Kidney tubule cell (primary cell): Measurements from ENCODE around the gene PPP1R1B.
A peak's percentile ranks its signal among the peaks of the same experiment; 100 is the strongest.

ENCODE experiments used
- DNase-seq: peaks from one replicate; pipeline ENCODE4 v3.0.0-alpha.2; 2018; ENCODE audit warnings: low spot score

PPP1R1B gene

DNA sequence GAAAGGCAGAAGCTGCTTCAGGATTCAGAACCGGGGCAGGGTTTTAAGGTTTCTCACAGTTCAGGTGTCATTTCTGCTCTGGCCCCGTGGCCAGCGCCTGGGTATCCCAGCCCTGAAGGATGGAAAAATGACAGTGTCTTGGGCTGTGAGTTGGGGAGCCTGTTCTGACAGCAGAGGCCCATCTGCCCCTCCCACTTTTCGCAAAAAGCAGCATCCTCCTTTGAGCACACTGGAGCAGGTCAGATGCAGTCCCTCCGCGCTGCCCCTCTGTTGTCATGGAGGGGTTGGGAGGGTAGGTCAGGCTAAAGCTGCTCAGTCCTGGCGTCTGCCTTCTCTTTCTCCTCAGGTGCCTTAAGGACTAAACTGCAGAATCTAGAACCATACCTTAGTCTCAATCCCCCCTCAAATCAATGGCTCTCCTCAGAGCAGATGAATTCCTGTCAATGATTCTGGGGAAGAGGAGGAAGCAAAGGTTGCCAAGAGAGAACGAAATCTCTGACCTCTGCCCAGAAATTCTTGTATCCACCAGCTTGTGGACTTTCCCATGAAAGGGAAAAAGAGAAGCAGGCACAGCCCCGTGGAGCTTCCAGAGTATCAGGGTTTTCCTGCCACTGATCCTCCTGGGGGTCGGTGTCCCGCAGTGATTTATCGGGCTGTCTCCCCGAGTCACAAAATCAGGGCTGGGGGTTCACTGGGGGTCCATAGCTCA, 26.3 kb upstream of the PPP1R1B start:
- DNase-seq, result no peak

DNA sequence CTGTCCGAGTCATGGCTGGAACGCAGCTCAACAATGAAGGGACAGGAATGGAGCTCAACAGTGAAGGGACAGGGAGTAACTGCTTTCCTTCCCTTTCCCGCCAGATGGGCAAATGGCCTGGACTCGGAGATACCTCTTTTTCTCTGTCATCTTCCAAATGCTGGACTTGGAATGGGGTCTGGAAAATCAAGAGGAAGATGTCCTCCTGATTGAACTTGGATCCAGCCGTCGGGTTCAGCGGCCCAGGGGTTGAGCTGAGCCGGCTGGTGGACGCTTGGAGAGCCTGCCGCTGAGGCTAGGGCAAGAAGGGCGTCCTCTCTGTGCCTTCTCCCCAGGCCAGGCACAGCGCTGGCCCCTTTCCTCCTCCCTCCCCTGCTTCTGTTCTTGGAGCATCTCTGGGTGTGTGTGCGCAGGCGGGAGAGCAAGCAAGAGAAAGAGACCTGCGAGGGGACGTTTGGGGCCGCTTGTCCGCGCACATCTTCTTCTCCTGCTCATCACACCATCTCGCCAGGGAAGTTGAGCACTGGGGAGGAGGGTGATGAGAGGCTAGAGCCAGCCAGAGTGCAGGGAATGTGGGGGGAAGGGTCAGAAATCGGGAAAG, 25.7 kb upstream of the PPP1R1B start:
- DNase-seq, result no peak

DNA sequence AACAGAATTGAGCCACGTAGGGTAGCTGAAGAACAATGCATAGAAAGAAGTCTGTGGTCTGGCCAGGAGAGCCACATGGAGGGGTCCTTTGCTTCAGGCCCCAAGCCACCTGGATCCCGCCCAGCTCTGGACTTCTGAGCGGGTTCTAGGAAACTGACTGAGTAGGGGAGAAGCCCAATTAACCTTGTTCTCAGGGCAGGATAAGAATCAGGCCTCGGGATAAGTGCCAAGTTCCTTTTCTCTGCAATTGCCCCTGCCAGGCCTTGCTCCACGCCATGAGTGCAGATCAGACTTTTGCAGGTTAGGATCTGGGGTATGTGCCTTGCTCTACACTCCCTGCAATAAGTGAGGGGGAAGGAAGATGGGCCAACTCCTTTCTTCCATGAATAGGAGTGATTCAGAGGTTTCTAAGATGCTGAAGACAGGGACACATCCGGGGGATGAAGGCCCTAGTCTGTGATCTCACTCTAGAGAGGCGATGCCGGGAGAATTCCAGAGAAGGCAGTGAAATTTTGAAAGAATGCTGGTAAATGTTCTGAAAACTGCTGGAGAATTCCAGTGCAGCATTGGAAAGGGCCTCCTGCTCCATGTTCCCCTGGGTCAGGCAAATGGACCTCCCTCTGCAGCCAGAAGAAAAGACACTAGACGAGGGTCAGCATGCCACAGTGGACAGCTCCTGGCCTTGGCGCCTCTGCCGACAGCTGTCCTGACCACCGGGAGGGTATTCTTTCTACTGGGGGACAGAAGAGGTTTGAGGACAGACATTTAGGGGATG, 24.8 kb upstream of the PPP1R1B start:
- no peak for DNase-seq

DNA sequence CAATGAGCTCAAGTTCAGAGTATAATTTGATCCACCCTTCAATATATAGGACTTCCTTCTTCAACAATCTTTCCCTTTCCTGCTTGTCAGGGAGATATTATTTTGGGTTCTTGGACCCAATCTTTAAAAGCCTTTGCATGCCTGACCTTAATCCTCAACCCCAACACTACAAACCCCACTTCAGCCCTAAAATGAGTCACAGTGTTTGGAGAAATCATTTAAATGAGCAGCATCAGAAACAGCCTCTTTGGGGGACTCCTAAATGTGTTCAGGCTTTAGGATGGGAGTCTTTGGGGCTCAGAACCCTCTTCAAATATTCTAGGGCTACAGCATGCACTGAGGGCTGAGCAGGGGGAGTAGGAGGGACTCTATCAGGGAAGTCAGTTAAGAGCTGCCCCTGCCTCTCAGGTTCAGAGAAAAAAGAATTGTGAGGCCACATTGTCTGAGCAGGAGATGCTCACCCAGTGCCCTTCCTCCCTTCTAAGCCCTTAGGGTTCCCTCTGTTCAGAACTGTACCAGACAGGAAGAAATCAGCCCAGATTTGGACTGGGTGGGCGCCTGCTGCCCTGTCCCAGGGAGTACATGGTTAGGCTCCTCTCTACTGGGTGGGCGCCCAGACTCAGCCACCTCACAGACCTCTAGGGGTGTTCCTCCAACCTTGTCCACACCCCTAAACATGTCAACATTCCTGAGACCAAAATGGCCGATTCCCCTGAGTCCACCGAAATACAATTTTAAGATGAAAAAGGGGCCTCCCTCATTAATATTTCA, 24.0 kb upstream of the PPP1R1B start:
- DNase-seq, result no peak

DNA sequence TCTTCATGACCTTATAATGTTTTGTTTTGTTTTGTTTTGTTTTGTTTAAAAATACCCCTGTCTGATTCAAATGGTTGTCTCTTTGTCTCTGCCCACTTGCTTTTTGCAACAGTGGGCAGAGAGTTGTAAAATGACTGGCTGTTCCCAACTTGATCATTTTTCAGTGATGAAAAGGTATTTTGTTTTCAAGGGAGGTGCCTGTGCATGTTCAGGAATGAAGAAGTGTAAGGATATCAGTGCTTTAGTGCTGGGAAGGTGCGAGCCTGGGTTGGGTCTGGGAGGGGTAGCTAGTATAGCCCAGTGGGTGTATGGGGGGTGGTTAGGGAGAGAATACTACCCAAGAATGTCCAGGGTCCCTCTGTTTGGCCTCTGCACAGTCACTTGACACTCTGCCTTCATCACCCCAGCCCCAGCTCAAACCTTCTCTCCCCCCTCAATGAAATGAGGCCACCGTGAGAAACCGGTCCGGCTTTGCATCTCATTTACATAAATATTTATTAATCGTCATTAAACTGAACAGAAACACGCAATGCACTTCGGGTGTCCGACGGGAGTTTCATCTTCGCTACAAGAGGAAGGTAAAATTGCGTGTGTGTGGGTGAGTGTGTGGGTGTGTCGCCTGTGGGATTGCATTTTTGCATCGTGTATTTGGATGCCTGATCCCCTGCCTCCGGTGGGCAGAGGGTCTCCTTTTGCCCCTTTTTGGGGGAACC, 23.3 kb upstream of the PPP1R1B start:
- no peak for DNase-seq

DNA sequence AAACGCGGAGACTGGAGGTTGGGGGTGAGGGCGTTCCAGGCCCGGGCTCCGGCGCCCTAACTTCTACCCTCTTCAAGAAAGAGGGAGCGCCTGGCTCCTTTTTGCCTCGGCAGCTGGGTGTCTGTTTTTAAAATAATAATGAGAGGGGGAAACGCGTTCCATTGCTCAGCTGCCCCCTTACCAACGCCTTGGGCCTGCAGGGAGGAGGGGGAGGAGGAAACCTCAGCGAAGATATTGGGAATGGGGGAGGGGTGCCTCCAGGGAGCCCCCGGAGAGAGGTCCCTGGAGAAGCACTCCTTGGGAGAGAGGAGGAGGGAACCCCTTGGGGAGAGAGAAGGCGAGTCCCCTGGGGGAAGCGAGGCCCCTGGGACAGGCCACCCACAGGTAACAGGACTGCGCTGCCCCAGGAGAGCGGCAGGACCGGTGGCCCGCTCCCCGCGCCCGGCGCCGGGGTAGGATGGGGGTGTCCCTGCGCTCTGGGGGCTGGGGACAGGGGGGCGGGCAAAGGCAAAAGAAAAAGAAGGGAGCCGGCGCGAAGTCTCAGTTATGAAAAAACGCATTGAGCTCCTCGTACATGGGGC, 21.8 kb upstream of the PPP1R1B start:
- no peak for DNase-seq

DNA sequence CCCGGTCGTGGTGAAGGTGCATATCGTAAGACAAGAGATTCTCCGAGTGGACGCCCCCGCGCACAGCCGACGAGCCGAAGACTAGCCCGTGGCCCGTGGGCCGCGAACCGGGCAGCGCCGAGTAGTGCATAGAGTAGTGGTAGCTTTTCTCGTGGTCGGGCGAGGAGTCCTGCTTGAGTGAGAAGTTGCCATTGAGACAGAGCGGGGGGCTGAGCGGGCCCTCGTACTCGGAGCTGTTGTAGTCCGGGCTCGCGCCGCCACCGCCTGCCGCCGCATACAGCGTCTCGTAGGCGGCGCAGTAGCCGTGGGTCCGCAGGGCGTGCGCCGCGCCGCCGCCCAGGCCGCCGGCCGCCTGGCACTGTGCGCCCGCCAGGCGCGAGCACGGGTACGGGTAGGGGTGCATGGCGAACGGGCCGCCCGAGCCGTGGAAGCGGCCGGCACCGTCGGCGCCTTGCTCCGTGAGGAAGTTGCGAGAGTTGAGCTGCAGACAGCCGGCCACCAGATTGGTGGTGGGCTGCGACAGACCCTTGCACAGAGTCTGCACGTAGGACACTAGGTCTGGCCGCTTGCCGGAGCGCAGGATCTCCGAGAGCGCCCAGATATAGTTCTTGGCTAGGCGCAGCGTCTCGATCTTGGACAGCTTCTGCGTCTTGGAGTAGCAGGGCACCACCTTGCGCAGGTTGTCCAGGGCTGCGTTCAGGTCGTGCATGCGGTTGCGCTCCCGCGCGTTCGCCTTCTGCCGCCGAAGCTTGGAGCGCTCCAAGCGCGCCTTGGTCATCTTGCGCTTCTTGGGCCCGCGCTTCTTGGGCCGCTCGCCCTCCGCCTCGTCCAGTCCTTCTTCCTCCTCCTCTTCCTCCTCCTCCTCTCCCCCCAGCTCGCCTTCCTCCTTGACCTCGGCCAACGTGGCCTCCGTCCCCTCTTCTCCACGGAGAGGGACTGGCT, 21.0 kb upstream of the PPP1R1B start:
- DNase-seq, result peak; percentile 16

DNA sequence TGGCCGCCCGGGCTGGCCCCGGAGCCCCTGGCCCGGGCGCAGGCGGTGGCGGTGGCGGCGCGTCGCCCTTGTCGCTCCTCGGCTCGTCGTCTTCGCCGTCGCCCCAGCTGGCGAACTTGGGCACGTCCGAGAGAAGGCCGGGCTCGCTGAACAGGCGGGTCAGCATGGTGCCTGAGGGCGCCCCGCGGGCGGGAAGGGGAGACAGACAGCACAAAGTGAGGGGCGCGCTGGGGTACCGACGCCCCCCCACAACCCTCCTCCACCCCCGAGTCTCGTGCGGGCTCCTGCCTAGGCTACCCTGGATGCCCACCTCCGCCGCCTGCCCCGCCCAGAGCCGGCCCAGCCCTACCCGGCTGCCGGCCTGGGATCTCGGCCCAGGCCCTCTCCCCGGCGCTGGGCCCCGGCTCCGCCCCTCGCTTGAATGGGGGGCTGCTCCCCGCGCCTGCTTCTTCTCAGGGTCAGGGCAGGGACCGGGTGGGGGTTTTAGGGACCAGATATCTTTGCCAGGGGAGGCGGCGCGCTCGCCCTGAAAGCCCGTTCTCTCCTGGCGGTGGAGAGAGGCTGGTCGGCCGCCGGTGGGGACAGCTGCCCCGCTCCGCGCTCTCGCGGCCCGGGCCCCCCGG, 20.2 kb upstream of the PPP1R1B start:
- no peak for DNase-seq

DNA sequence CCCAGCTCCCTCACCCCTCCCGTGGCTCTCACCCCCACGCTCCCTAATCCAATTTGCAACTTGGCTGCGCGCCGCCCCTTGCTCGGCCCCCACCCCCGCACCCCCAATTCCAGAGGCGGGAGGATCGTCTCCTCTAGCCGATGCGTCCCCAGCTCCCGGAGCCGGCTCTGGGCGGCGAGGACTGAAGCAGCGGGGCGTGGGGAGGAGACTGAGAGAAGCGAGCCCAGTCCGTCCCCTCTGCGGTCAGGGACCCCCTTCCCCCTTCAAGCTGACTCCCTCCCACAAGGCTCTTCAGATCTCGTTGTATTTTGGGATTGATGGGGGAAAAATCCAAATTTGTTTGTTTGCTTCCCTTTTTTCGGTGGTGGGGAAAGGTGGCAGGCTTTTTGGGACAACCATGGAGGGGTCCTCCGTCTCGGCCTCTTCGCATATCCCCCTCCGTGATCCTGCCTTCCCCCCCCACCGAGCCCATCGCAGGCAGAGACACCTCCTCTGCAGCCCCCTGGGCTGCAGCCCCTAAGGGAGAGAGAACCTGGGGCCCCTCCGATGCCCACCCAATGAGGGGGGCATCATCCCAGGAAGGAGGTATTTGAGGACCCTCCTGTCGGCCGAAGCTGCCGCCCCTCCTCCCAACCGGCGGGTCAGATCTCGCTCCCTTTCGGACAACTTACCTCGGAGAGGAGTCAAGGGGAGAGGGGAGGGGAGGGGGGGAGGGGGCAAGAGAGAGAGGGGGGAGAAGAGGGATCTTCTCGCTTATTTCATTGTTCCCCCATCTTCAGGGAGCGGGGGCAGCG, 19.5 kb upstream of the PPP1R1B start:
- DNase-seq, result no peak

DNA sequence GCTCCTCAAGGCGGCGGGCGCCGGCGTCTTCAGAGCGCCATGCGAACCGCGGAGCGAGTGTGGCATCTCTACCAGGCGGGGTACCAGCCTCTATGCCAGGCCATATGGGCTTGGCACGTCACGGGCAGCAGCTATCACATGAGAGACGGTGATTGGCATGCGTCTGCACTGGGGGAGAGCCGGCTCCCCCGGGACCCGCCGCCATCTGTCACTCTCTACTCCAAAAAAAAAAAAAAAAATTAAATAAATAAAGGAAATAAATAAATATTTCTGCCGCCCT, 19.0 kb upstream of the PPP1R1B start, which contains the start of gene NEUROD2:
NEUROD2 (minus strand) TSS at position 70 of the 280 bp plus-strand sequence. CDS start 1,321 bp downstream, outside the sequence.
- DNase-seq, result no peak

DNA sequence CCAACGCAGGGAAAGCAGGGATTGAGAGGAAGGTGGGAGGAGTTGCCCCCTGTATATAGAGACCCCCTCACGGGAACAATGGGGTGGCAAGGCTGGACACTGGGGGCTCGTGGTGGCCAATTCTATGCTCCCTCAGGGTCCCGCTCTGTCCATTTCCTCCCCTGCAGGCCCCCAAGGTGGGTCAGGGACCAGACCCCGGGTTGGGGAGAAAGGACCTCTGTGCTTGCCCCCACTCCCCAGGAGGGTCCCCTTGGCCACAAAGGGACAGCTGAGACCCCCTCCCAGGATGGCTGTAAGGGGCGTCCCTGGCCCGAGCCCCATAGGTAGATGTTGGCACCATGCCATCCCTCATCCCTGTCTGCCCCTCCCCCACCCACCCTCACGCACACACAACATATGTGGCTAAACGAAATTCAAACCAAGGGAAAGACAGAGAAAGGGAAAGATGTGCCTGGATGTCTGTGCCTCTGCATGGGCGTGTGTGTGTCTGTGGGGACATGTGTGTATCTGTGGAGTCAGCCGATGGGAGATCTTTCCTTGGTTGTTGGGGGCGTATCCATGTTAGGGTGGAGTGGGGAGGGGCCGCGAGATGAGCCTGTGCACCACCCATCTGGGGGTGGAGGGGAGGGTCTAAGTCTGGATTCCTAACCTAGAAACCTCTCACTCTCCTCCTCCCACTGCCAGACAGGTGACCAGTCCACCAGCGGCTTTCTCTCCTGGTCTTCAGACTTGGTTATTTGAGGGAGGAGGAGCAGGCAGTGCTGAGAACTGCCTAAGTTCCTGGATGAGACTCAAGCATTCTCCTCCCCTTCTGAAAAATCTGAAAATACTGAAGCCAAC, 18.4 kb upstream of the PPP1R1B start:
- no peak for DNase-seq

DNA sequence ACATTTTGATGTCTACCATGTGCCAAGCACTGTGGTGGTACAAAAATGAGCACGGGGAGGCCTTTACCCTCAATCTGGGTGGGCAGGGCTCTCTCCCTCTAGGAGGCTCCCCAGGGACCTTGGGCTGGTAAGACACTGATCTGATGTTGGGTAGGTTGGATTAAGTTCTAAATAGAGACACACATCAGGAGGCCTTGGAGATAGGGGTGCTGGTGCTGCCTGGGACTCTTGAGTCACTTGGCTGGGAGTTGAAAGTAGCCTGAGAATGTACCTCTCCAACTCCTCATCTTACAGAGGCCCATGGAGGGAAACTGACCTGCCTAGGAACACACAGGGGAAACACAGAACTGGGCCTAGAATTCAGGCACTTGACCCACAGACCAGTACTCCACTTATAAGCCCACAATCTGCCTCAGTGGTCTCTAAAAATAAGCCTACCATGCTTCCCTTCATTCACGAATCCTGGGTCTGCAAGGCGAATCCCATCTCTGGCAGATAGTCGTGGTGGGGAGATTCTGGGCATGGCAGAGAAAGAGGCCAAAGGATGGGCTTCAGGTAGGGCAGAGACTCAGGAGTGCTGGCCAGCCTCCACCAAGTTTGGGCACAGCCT, 17.2 kb upstream of the PPP1R1B start:
- DNase-seq, result no peak

DNA sequence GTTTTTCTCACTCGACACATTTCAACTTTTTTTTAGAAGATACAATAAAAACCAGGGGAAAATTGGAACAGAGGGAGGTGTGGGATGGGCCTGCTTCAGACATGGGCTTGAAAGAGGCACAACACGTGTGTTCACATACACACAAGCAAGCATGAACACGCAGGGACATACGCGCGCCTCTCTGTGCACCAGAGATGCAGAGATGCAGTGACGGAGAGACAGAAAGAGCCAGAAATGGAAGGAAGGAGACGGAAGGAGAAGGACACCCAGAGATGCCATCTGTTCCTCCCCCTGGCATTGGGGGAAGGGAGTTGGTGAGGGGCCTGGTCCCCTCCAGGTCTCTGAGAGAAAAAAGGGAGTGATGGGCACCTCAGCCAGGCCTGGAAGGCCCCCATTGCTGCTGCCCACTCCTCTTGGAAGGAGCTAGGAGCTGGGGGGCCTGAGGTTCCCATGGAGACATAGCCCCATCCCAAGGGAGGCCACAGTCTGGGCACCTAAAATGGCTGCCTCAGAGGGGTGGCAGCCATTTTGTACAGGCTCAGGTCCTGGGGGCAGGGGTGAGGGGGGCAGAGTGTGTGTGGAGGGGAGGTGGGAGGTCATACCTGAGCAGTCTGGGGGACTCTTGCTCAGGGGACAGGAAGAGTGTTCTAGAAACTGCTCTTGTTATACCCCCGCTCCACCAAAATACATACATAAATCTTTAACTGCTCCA, 15.2 kb upstream of the PPP1R1B start:
- no peak for DNase-seq

DNA sequence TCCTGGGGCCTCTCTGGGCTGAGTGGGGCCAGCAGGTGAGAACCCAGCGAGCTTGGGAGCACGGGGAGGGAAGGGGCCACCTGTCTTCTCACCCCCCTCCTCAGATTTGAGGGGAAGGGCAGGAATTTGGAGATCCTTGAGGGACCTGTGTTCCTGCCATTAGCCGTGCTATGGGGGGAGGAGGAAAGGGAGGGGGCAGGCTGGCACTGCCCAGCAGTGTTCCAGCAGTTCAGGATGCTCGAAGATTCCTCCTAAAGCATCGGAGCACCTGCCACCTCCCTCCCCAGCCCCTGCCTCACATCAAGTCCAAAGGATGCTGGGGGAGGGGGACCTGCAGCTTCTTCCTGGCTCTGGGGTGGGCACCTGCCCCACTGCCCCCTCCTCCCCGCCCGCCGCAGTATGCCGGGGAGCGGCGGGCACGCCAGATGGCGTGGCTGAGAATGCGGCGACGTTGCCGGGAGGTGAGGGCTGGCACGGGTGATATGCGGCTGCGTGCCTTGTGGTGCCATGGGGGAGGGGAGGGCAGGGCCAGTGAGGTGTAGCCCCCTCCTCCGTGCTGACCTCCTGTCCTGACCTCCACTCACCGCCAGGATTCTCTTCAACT, 14.4 kb upstream of the PPP1R1B start:
- DNase-seq, result no peak

DNA sequence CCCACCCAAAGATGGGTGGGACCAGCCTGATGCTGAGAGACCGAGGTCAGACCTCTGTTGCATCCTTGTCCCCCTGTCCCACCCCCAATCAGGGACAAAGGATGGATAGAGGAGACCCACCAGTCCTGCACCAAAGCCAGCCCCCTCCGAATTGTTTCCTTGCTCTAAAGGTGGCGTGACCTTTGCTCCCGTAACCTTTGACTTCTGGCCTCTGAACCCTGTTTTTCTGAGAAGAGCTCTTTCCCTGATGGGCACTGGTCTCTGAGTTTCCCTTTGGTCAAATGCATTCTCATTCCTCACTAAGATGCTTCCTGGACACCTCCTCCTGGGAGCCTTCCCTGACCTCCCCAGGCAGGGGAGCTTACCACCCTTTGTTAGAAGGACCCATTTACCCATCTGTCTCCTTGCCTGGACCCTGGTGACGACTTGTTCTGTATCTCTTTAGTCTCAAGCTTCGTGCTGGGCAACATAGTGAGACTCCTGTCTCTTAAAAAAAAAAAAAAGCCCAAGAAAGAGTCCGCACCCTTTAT, 13.8 kb upstream of the PPP1R1B start:
- DNase-seq, result no peak

DNA sequence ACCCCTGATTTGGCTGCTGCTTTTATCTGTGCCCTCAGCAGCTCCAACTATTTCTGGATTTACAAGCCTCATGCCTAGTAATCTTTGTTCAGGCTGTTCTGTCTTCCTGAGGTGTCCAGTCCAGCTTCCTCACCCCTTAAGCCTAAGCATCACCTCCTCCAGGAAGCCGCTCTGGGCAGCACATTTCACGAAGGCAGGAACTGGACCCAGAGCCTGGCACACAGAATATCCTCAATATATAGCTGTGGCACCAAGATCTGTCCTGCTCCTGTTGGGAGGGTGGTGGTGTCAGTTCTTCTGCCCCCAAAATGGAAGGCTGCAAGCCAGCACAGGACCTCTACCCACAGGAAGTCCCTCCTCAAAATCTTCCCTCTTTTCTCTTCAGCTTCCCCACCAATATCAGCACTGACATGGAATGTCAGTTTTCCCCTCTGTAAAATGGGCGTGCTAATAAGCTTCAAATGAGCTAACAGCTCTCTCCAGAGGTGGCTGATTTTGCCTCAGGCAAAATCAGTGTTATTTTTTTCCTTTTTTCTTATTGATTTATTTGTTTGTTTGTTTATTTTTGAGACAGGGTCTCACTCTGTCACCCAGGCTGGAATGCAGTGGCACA, 12.1 kb upstream of the PPP1R1B start:
- no peak for DNase-seq
